HL-60 (cell line): ENCODE measurements around the gene FES.

Experiments
- DNase-seq, 2 experiments: peaks; one replicate each; pipeline ENCODE4 v3.0.0-alpha.2; 2010 to 2020; ENCODE audit warnings: low read depth in 1 of 2, low spot score in 1 of 2
- H3K27ac ChIP-seq: fragments of 250-450 bp; sonication (Bioruptor Pico); replicated peaks from 2 replicates; pipeline ENCODE4 v1.5.1; 2020; ENCODE audit warnings: mild to moderate bottlenecking, moderate library complexity
- H3K27me3 ChIP-seq: fragments of 250-450 bp; sonication (Bioruptor Pico); 2 replicates; pipeline ENCODE4 v1.5.1; 2021; ENCODE audit warnings: mild to moderate bottlenecking, moderate library complexity; ENCODE audit not compliant: insufficient read depth, poor library complexity, severe bottlenecking
- H3K4me3 ChIP-seq: replicated peaks from 2 replicates; pipeline ENCODE4 v1.5.1; 2011; ENCODE audit warnings: mild to moderate bottlenecking, control low read depth, low read length; ENCODE audit not compliant: insufficient read depth
- GABPA ChIP-seq: IDR thresholded peaks from 2 replicates; pipeline ENCODE4 v1.6.1; 2012; ENCODE audit warnings: low read depth
- POLR2AphosphoS5 ChIP-seq: IDR thresholded peaks from 2 replicates; pipeline ENCODE4 v1.6.1; 2012; ENCODE audit warnings: low read depth
- REST ChIP-seq: IDR thresholded peaks from 2 replicates; pipeline ENCODE4 v1.6.1; 2012; ENCODE audit warnings: low read depth; ENCODE audit not compliant: insufficient replicate concordance
- SPI1 ChIP-seq: IDR thresholded peaks from 2 replicates; pipeline ENCODE4 v1.6.1; 2012; ENCODE audit warnings: low read depth, mild to moderate bottlenecking, borderline replicate concordance
- TF ChIP-seq, protein P1 (sequence below): IDR thresholded peaks from one replicate; pipeline ENCODE4 v1.5.1; 2011; ENCODE audit warnings: low read length, control low read depth, inconsistent platforms; ENCODE audit not compliant: insufficient read depth

FES gene

GRCh38 chr15:90931828-90932659, 47.7 kb downstream of the FES start, which contains the start of gene HDDC3:
HDDC3 (minus strand) TSS chr15:90932549; CDS start chr15:90932540, 9 bp downstream.
- no peaks in the 10 kb centered on the region for H3K27me3 ChIP-seq
- TF ChIP-seq, protein P1, sequence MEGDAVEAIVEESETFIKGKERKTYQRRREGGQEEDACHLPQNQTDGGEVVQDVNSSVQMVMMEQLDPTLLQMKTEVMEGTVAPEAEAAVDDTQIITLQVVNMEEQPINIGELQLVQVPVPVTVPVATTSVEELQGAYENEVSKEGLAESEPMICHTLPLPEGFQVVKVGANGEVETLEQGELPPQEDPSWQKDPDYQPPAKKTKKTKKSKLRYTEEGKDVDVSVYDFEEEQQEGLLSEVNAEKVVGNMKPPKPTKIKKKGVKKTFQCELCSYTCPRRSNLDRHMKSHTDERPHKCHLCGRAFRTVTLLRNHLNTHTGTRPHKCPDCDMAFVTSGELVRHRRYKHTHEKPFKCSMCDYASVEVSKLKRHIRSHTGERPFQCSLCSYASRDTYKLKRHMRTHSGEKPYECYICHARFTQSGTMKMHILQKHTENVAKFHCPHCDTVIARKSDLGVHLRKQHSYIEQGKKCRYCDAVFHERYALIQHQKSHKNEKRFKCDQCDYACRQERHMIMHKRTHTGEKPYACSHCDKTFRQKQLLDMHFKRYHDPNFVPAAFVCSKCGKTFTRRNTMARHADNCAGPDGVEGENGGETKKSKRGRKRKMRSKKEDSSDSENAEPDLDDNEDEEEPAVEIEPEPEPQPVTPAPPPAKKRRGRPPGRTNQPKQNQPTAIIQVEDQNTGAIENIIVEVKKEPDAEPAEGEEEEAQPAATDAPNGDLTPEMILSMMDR: peak; percentile 91
- TF ChIP-seq GABPA (no peak), POLR2AphosphoS5 (peak; percentile 76)
- H3K27ac ChIP-seq: peak within 1 kb of the TSS; percentile 93
- DNase-seq: peak; percentile 82 to 97
- H3K4me3 ChIP-seq: peak within 1 kb of the TSS; percentile 75

- TF ChIP-seq, protein P1: no peak
- TF ChIP-seq GABPA (no peak), REST (no peak), POLR2AphosphoS5 (no peak), SPI1 (peak; percentile 48; the same call in 1 of the 2 replicates)
- H3K27ac ChIP-seq: peak overlapping the region; percentile 93
- H3K27me3 ChIP-seq: no peaks in the 10 kb centered on the region
- H3K4me3 ChIP-seq: peak overlapping the region; percentile 75; the same call in 1 of the 2 replicates
- no peak for DNase-seq
Observed at GRCh38 chr15:90932660-90932991, 48.3 kb downstream of the FES start.

- TF ChIP-seq, protein P1: no peak
- no peak for TF ChIP-seq REST
- TF ChIP-seq GABPA: no peak
- TF ChIP-seq SPI1: no peak
- no peak for TF ChIP-seq POLR2AphosphoS5
- H3K4me3 ChIP-seq: no peak overlapping the region
- no peak overlapping the region for H3K27ac ChIP-seq
- no peaks in the 10 kb centered on the region for H3K27me3 ChIP-seq
- no peak for DNase-seq
Observed at GRCh38 chr15:90933301-90933700, 49.0 kb downstream of the FES start.
